GM18511 (cell line): ENCODE data around the gene SH3GLB2.
"Not testable (repeated sequence)": the region's sequence is repeated elsewhere in the genome, so short reads cannot be mapped to it uniquely, and the experiment has no call there.

Experiments used
- ATAC-seq: cut with Tn5 transposase; IDR thresholded peaks from one replicate; pipeline ENCODE4 v1.9.1; 2021; ENCODE audit warnings: mild to moderate bottlenecking, moderate library complexity; ENCODE audit not compliant: unreplicated experiment

Gene SH3GLB2

GRCh38 chr9:129001504-129002325, 26.4 kb downstream of the SH3GLB2 start:
- no peak for ATAC-seq

GRCh38 chr9:128999581-129000206, 28.4 kb downstream of the SH3GLB2 start:
- ATAC-seq: no peak

- ATAC-seq: no peak
These were observed 29.7 kb downstream of the SH3GLB2 start for GRCh38 chr9:128998462-128998861.

- no peak for ATAC-seq
These were observed 32.3 kb downstream of the SH3GLB2 start for GRCh38 chr9:128995791-128996190.

GRCh38 chr9:128992995-128993394, 35.1 kb downstream of the SH3GLB2 start:
- no peak for ATAC-seq

- ATAC-seq: no peak
These were observed 40.3 kb downstream of the SH3GLB2 start for GRCh38 chr9:128987805-128988204.

- no peak for ATAC-seq
These were observed 41.5 kb downstream of the SH3GLB2 start for GRCh38 chr9:128986671-128987070.

- ATAC-seq: no peak
These were observed 44.6 kb downstream of the SH3GLB2 start for GRCh38 chr9:128983536-128983935.

- no peak for ATAC-seq
These were observed 49.0 kb downstream of the SH3GLB2 start for GRCh38 chr9:128979111-128979510.

GRCh38 chr9:128972956-128973355, 55.2 kb downstream of the SH3GLB2 start:
- no peak for ATAC-seq

- ATAC-seq: no peak
These were observed 58.6 kb downstream of the SH3GLB2 start for GRCh38 chr9:128969491-128969890.

- ATAC-seq: not testable (repeated sequence)
These were observed 66.7 kb downstream of the SH3GLB2 start for GRCh38 chr9:128961403-128961802.
